Ishikawa (cell line): ENCODE results near the gene BBC3.

Experiments used
- CEBPB ChIP-seq: IDR thresholded peaks from 2 replicates; pipeline ENCODE4 v1.6.1; 2012
- CREB1 ChIP-seq: IDR thresholded peaks from 2 replicates; pipeline ENCODE4 v1.6.1; 2012; ENCODE audit warnings: low read depth
- EGR1 ChIP-seq: IDR thresholded peaks from 2 replicates; pipeline ENCODE4 v1.6.1; 2012
- EP300 ChIP-seq: IDR thresholded peaks from 2 replicates; pipeline ENCODE4 v1.6.1; 2012; ENCODE audit warnings: borderline replicate concordance
- FOXM1 ChIP-seq: IDR thresholded peaks from 2 replicates; pipeline ENCODE4 v1.6.1; 2012; ENCODE audit warnings: low read depth, borderline replicate concordance
- MAX ChIP-seq: IDR thresholded peaks from 2 replicates; pipeline ENCODE4 v1.6.1; 2012
- NFIC ChIP-seq: IDR thresholded peaks from 2 replicates; pipeline ENCODE4 v1.6.1; 2012
- RAD21 ChIP-seq: IDR thresholded peaks from 2 replicates; pipeline ENCODE4 v1.6.1; 2012; ENCODE audit warnings: low read depth
- TAF1 ChIP-seq: IDR thresholded peaks from 2 replicates; pipeline ENCODE4 v1.6.1; 2012; ENCODE audit warnings: low read depth, mild to moderate bottlenecking
- TCF12 ChIP-seq: IDR thresholded peaks from 2 replicates; pipeline ENCODE4 v1.6.1; 2012; ENCODE audit warnings: low read depth
- TEAD4 ChIP-seq: IDR thresholded peaks from 2 replicates; pipeline ENCODE4 v1.6.1; 2012
- YY1 ChIP-seq: IDR thresholded peaks from 2 replicates; pipeline ENCODE4 v1.6.1; 2012; ENCODE audit warnings: low read depth
- TF ChIP-seq, protein P1 (sequence below): IDR thresholded peaks from 2 replicates; pipeline ENCODE4 v1.6.1; 2012; ENCODE audit warnings: low read depth, mild to moderate bottlenecking
- TF ChIP-seq, protein P2 (sequence below): IDR thresholded peaks from 2 replicates; pipeline ENCODE4 v1.6.1; 2012

DNA sequence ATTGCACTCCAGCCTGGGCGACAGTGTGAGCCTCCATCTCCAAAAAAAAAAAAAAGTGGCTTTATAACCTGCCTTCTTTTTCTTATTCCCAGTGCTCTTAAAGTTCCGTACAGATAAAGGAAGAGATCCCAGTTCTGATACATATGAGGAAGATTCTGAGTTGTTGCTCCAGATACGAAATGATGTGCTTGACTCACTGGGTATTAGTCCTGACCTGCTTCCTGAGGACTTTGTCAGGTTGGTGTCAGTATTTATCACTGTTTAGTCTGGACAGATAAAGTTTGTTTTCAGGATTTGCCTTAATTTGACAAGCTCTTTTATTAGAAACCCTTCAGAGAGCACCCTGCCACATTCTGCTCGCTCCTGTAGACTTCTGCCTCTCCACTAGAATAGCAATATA lies 33.9 kb downstream of the BBC3 start:
- TF ChIP-seq, protein P1, sequence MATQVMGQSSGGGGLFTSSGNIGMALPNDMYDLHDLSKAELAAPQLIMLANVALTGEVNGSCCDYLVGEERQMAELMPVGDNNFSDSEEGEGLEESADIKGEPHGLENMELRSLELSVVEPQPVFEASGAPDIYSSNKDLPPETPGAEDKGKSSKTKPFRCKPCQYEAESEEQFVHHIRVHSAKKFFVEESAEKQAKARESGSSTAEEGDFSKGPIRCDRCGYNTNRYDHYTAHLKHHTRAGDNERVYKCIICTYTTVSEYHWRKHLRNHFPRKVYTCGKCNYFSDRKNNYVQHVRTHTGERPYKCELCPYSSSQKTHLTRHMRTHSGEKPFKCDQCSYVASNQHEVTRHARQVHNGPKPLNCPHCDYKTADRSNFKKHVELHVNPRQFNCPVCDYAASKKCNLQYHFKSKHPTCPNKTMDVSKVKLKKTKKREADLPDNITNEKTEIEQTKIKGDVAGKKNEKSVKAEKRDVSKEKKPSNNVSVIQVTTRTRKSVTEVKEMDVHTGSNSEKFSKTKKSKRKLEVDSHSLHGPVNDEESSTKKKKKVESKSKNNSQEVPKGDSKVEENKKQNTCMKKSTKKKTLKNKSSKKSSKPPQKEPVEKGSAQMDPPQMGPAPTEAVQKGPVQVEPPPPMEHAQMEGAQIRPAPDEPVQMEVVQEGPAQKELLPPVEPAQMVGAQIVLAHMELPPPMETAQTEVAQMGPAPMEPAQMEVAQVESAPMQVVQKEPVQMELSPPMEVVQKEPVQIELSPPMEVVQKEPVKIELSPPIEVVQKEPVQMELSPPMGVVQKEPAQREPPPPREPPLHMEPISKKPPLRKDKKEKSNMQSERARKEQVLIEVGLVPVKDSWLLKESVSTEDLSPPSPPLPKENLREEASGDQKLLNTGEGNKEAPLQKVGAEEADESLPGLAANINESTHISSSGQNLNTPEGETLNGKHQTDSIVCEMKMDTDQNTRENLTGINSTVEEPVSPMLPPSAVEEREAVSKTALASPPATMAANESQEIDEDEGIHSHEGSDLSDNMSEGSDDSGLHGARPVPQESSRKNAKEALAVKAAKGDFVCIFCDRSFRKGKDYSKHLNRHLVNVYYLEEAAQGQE = no peak
- TF ChIP-seq TAF1 (no peak), YY1 (no peak), EGR1 (no peak), MAX (no peak), CEBPB (no peak), RAD21 (no peak), EP300 (no peak), NFIC (no peak), TCF12 (no peak), CREB1 (no peak), FOXM1 (no peak), TEAD4 (no peak)
- TF ChIP-seq, protein P2, sequence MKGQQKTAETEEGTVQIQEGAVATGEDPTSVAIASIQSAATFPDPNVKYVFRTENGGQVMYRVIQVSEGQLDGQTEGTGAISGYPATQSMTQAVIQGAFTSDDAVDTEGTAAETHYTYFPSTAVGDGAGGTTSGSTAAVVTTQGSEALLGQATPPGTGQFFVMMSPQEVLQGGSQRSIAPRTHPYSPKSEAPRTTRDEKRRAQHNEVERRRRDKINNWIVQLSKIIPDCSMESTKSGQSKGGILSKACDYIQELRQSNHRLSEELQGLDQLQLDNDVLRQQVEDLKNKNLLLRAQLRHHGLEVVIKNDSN = no peak
